Mesodermal cell (in vitro differentiated cells): ENCODE results near the gene UQCRC1.

Experiments
- H3K27ac ChIP-seq: 2 replicates; pipeline ENCODE4 v1.7.0; 2013; ENCODE audit warnings: mild to moderate bottlenecking, low read depth, low read length, moderate library complexity; ENCODE audit not compliant: severe bottlenecking
- H3K36me3 ChIP-seq: 2 replicates; pipeline ENCODE4 v1.7.1; 2013; ENCODE audit warnings: mild to moderate bottlenecking, low read length, moderate library complexity; ENCODE audit not compliant: control insufficient read depth, insufficient read depth
- H3K4me1 ChIP-seq: one replicate; pipeline ENCODE4 v1.7.1; 2013; ENCODE audit warnings: mild to moderate bottlenecking, low read length; ENCODE audit not compliant: insufficient read depth, control insufficient read depth, poor library complexity, severe bottlenecking
- H3K4me3 ChIP-seq: 2 replicates; pipeline ENCODE4 v1.7.0; 2013; ENCODE audit warnings: low read length, control low read depth, mild to moderate bottlenecking; ENCODE audit not compliant: insufficient read depth, poor library complexity, severe bottlenecking; ENCODE audit errors: extremely low read depth
- H3K9me3 ChIP-seq: 2 replicates; pipeline ENCODE4 v1.7.1; 2013; ENCODE audit warnings: mild to moderate bottlenecking, low read length, moderate library complexity; ENCODE audit not compliant: control insufficient read depth
- WGBS, 2 experiments: methylation state at CpG; one replicate each; pipeline ENCODE4 v1.1.5; 2013; ENCODE audit warnings: missing lambda C conversion rate in 2 of 2; ENCODE audit not compliant: insufficient coverage in 2 of 2; 5-methylcytosine and 5-hydroxymethylcytosine counted together

UQCRC1 gene

GRCh38 chr3:48644898-48645760 lies 35.7 kb upstream of the UQCRC1 start:
- H3K4me1 ChIP-seq = no peaks in the 10 kb centered on the region
- peaks cover 41% of the 10 kb centered on the region for H3K36me3 ChIP-seq
- H3K9me3 ChIP-seq = no peaks in the 10 kb centered on the region
- H3K27ac ChIP-seq = no peak overlapping the region
- H3K4me3 ChIP-seq = no peak overlapping the region
- 94 to 99% methylated on average over 14 to 15 of the region's 22 CpGs for WGBS, 2 experiments

- H3K4me3 ChIP-seq = no peak overlapping the region
- H3K36me3 ChIP-seq = peaks cover 51% of the 10 kb centered on the region
- 97 to 99% methylated on average over 9 to 12 of the region's 12 CpGs for whole genome bisulfite sequencing, 2 experiments
- no peaks in the 10 kb centered on the region for H3K9me3 ChIP-seq
- peaks cover 2% of the 10 kb centered on the region for H3K4me1 ChIP-seq
- H3K27ac ChIP-seq = no peak overlapping the region
Observed at GRCh38 chr3:48642605-48643004, 33.2 kb upstream of the UQCRC1 start.

DNA sequence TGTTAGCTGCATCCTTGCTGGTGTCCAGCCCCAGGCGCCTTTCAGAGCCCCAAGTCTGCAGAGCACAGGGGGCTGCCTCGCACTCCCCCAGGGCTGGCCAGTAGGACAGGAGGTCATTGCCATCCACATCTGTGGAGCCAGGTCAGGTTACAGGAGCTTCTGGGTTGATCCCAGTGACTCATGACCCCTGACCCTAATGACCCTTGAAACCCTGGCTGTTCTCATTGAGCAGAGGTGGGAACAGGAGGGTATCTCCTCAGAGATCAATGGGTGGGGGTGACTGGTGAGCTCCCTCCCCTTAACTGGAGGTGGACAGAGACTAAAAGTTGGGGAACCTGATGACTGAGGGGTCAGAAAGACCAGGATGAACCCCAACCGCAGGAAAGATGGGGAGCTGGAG lies 31.9 kb upstream of the UQCRC1 start:
- Histone ChIP-seq H3K9me3 (no peaks in the 10 kb centered on the region), H3K27ac (no peak overlapping the region), H3K4me3 (no peak overlapping the region), H3K4me1 (peaks cover 13% of the 10 kb centered on the region), H3K36me3 (peaks cover 53% of the 10 kb centered on the region)
- WGBS, 2 experiments = 92% methylated on average over 2 to 3 of the region's 3 CpGs

DNA sequence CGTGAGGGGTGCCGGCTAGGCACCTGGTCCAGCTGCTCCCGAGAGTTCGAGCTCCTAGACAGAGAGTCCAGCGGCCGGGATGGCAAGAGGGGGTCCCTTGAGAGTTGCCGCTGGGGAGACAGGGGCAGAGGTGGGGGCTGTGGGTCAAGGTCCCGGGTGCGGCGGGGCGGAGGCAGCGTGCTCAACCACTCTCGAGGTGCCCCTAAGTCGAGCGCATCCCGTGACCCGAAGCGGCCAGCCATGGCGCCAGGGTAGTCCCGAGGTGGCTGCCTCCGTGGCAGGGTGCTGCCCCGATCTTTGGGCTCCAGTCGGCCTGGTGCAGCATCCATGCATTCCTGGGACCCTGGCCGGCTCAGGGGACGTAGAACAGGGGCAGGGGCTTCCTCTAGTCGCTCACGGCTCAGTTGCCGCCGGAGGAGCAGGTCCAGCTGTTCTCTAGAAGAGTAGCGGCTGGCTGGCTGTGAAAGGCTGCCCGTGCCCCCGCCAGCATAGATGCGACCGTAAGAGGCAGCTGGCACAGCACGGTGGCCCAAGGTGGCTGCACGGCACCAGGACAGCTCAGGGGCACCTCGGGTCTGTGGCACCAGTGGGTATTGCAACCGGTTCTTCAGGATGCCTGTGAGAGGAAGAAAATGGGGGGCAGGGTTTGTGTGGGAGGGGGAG lies 30.6 kb upstream of the UQCRC1 start:
- no peaks in the 10 kb centered on the region for H3K9me3 ChIP-seq

DNA sequence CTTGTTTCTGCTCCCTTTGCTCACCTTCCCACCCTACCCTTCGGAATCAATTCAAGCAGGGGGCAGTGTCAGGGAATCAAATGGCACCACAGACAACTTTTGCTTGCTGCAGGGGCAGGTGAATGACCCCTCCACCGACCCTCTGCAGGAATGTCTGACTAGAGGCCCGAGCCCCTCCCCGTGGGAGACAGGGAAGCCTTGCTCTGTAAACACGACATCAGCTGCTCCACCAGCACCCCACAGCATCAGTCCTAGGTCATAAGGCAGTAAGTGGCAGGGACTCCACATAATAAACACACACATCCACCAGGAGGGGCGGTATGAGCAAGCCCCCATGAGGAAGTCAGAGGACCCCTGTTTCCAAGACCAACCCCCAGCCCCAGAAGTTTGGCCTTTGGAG lies 27.9 kb upstream of the UQCRC1 start:
- peaks cover 23% of the 10 kb centered on the region for H3K4me1 ChIP-seq
- no peaks in the 10 kb centered on the region for H3K9me3 ChIP-seq
- no peak overlapping the region for H3K4me3 ChIP-seq
- 81 to 88% methylated on average over 5 to 6 of the region's 6 CpGs for WGBS, 2 experiments
- peaks cover 52% of the 10 kb centered on the region for H3K36me3 ChIP-seq
- H3K27ac ChIP-seq = no peak overlapping the region

More for the DNA sequence above, 30.6 kb upstream of the UQCRC1 start:
- WGBS, 2 experiments = 96 to 97% methylated on average over 35 to 36 of the region's 38 CpGs
- Histone ChIP-seq H3K36me3 (peaks cover 42% of the 10 kb centered on the region), H3K27ac (no peak overlapping the region), H3K4me1 (peaks cover 17% of the 10 kb centered on the region), H3K4me3 (no peak overlapping the region)

DNA sequence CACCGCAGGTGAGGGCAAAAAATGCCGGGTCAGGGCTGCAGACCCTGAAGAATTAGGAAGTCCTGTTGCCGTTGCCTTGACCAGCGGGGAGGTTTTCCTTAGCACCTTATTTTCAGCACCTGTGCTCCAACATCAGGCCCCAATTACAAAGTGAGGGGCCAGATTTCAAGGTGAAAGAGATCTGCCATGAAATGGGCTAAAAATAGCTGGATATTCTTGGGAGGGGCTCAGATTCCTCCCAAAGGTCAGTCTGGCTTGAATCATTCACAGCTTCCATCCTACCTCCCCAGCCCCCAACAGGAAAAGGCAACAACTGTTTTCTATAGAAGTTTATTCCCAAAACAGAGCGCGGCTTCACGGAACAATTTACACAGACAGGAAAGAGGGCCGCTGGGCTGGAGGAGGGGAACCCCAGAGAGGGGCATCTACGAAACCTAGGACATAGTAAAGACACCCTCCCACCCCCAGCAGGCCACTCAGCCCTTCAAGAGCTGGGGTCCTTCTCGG lies 26.8 kb upstream of the UQCRC1 start:
- Histone ChIP-seq H3K4me1 (peaks cover 23% of the 10 kb centered on the region), H3K9me3 (no peaks in the 10 kb centered on the region), H3K36me3 (peaks cover 59% of the 10 kb centered on the region), H3K27ac (peak overlapping the region; percentile 90), H3K4me3 (peak overlapping the region; percentile 95)
- WGBS, 2 experiments = 0 to 7% methylated on average over 2 to 7 of the region's 10 CpGs

GRCh38 chr3:48635222-48636021 lies 26.0 kb upstream of the UQCRC1 start, which contains the start of gene SLC26A6:
Gene SLC26A6, minus strand, starts transcription at chr3:48635461. Its CDS starts 68 bp downstream, at chr3:48635393.
- Histone ChIP-seq H3K27ac (peak within 1 kb of the TSS; percentile 90), H3K36me3 (peaks cover 62% of the 10 kb centered on the region), H3K4me3 (peak within 1 kb of the TSS; percentile 95), H3K9me3 (no peaks in the 10 kb centered on the region), H3K4me1 (peaks cover 23% of the 10 kb centered on the region)
- 0% methylated on average over 53 to 62 of the region's 68 CpGs for WGBS, 2 experiments

DNA sequence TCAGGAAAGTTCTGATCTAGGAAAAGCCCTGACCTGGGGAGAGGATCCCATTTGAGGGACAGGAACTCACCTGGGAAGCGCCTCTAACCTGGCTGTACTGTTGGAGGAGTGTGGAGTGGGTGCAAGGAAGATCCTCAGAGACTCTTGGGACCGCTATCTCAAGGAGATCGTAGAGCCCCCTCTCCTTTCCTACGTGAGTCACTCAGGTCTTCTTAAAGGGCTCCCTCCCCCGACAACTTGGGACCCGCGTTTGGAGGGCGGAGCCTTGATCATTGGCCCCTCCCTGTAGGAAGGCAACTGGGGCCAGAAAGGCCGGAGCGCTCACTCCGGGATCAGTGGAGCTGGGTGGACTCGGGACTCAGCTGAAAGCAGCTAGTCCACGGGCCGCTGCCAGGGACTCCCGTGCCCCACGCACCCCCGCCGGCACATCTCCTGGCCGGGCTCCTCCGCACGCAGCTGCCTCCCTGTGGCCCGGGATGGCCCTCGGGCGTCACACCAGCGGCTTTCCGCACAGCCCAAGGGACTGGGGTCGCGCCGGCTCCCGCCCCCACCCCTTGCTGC lies 25.3 kb upstream of the UQCRC1 start:
- Histone ChIP-seq H3K36me3 (peaks cover 62% of the 10 kb centered on the region), H3K9me3 (no peaks in the 10 kb centered on the region), H3K4me1 (peaks cover 23% of the 10 kb centered on the region), H3K27ac (peak overlapping the region; percentile 90), H3K4me3 (peak overlapping the region; percentile 95)
- WGBS, 2 experiments = 1% methylated on average over 23 to 27 of the region's 30 CpGs

GRCh38 chr3:48633743-48634142 lies 24.3 kb upstream of the UQCRC1 start:
- WGBS, 2 experiments = 100% methylated on average over 1 of the region's 2 CpGs

GRCh38 chr3:48633256-48633655 lies 23.8 kb upstream of the UQCRC1 start:
- Histone ChIP-seq H3K27ac (no peak overlapping the region), H3K4me1 (peaks cover 23% of the 10 kb centered on the region), H3K9me3 (no peaks in the 10 kb centered on the region), H3K36me3 (peaks cover 71% of the 10 kb centered on the region), H3K4me3 (no peak overlapping the region)
- WGBS, 2 experiments = 92 to 97% methylated on average over 13 to 15 of the region's 15 CpGs

More at GRCh38 chr3:48633743-48634142, 24.3 kb upstream of the UQCRC1 start:
- Histone ChIP-seq H3K4me1 (peaks cover 23% of the 10 kb centered on the region), H3K9me3 (no peaks in the 10 kb centered on the region), H3K27ac (no peak overlapping the region), H3K4me3 (no peak overlapping the region), H3K36me3 (peaks cover 66% of the 10 kb centered on the region)
